Measurements from ENCODE around the gene ALDOA.

DNA sequence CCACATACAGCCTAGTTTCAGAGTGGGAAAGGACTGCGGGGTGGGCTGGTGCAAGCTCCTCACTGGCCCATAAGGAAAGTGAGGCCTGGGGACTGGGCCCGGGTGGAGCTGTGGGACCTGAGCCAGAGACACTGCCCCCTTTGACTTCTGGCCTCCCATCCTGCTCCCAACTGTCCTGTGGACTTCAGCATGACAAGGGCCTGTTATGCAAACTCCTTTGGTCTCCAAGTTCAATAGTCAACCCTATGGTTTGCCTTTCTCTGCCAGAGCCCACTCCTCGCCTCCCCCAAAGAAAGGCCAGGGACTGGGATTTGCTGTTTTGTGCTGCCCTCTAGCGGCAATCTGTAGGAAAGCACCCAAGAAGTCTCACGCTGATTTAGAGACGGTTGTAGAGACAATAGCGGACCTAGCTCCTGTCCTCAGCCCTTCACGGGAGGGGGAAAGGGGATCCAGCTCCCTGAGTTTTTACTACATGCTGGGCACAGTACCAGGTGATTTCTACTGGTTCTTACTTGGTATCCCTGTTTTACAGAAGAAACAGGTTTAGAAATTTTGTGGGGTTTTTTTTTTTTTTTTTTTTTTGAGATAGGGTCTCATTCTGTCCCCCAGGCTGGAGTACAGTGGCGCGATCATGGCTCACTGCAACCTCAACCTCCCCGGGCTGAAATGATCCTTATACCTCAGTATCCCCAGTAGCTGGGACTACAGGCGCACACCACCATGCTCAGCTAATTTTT lies 33.3 kb upstream of the ALDOA start:
- TF ChIP-seq ZNF696 (CRISPR knock-in tag; conservative IDR thresholded peaks at IDR 0.05), result no peak
- no peak for TF ChIP-seq POLR2AphosphoS5 (IDR thresholded peaks at IDR 0.05; ENCODE audit: control insufficient read depth, insufficient read depth, low read depth, low read length)
- TF ChIP-seq TCFL5 (CRISPR knock-in tag; conservative IDR thresholded peaks at IDR 0.05), result no peak
- no peak for TF ChIP-seq CBX3 (IDR thresholded peaks at IDR 0.05; ENCODE audit: borderline replicate concordance in 1 of 2, low read length in 2 of 2)
- no peak for TF ChIP-seq ZNF24 (IDR thresholded peaks at IDR 0.05)
- TF ChIP-seq SREBF2 (CRISPR knock-in tag; IDR thresholded peaks at IDR 0.05), result no peak
- no peak for TF ChIP-seq TAF1 (IDR thresholded peaks at IDR 0.05; ENCODE audit: control insufficient read depth, extremely low read depth, insufficient read depth, low read length, severe bottlenecking)
- TF ChIP-seq, protein P1, sequence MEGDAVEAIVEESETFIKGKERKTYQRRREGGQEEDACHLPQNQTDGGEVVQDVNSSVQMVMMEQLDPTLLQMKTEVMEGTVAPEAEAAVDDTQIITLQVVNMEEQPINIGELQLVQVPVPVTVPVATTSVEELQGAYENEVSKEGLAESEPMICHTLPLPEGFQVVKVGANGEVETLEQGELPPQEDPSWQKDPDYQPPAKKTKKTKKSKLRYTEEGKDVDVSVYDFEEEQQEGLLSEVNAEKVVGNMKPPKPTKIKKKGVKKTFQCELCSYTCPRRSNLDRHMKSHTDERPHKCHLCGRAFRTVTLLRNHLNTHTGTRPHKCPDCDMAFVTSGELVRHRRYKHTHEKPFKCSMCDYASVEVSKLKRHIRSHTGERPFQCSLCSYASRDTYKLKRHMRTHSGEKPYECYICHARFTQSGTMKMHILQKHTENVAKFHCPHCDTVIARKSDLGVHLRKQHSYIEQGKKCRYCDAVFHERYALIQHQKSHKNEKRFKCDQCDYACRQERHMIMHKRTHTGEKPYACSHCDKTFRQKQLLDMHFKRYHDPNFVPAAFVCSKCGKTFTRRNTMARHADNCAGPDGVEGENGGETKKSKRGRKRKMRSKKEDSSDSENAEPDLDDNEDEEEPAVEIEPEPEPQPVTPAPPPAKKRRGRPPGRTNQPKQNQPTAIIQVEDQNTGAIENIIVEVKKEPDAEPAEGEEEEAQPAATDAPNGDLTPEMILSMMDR (IDR thresholded peaks at IDR 0.05 in 2 of 3, conservative IDR thresholded peaks at IDR 0.05 in 1 of 3; ENCODE audit: insufficient read depth in 2 of 3, low read depth in 1 of 3, low read length in 3 of 3), result peak; percentile 83 to 94 (median 91)
- TF ChIP-seq CREB1 (IDR thresholded peaks at IDR 0.05), result no peak
- no peak for TF ChIP-seq CREB1 (CRISPR knock-in tag; IDR thresholded peaks at IDR 0.05)
- no peak for TF ChIP-seq SRF (CRISPR knock-in tag; IDR thresholded peaks at IDR 0.05)
- TF ChIP-seq HSF4 (CRISPR knock-in tag; IDR thresholded peaks at IDR 0.05; ENCODE audit: borderline replicate concordance), result no peak
- TF ChIP-seq, protein P2, sequence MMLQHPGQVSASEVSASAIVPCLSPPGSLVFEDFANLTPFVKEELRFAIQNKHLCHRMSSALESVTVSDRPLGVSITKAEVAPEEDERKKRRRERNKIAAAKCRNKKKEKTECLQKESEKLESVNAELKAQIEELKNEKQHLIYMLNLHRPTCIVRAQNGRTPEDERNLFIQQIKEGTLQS (IDR thresholded peaks at IDR 0.05), result no peak
- TF ChIP-seq, protein P2 (CRISPR knock-in tag; conservative IDR thresholded peaks at IDR 0.05), result no peak
- no peak for TF ChIP-seq PRMT5 (CRISPR knock-in tag; IDR thresholded peaks at IDR 0.05)
- no peak for TF ChIP-seq ZNF324 (CRISPR knock-in tag; IDR thresholded peaks at IDR 0.05)

All from K562 (cell line).